H1 (cell line): ENCODE data around the gene MAML3. TPM values are rescaled to one million over a fixed set of nuclear protein-coding genes. Genes with fewer than 3 reads are reported as not detected.

Source experiments
- ATF2 ChIP-seq: IDR thresholded peaks from 2 replicates; pipeline ENCODE4 v1.6.1; 2012; ENCODE audit warnings: low read length, inconsistent platforms
- BCL11A ChIP-seq, 2 experiments: IDR thresholded peaks; one replicate each; pipeline ENCODE4 v1.6.1; 2011; ENCODE audit warnings: low read depth in 2 of 2, low read length in 2 of 2, mild to moderate bottlenecking in 2 of 2
- BRCA1 ChIP-seq: IDR thresholded peaks from 2 replicates; pipeline ENCODE4 v1.6.1; 2012; ENCODE audit warnings: low read depth, low read length, improper control_type of control experiment
- CBX5 ChIP-seq: fragments of 300-800, 300-1000 bp; sonication (generic); IDR thresholded peaks from 2 replicates; pipeline ENCODE4 v1.7.1; 2016; ENCODE audit warnings: antibody characterized with exemption, low read length, low read depth
- MAFK ChIP-seq: IDR thresholded peaks from 2 replicates; pipeline ENCODE4 v1.6.1; 2012; ENCODE audit warnings: low read depth, mild to moderate bottlenecking, improper control_type of control experiment, low read length
- PHF8 ChIP-seq: fragments of 200-600 bp; sonication (generic); conservative IDR thresholded peaks from 2 replicates; pipeline ENCODE4 v1.7.1; 2012; ENCODE audit warnings: low read depth, mild to moderate bottlenecking, inconsistent platforms, low read length, moderate library complexity
- SP4 ChIP-seq: IDR thresholded peaks from 2 replicates; pipeline ENCODE4 v1.6.1; 2012; ENCODE audit warnings: low read length, inconsistent platforms
- TEAD4 ChIP-seq: IDR thresholded peaks from 2 replicates; pipeline ENCODE4 v1.6.1; 2012; ENCODE audit warnings: low read depth, low read length, inconsistent platforms, mixed read lengths
- polyA plus RNA-seq, 7 experiments: library from polyadenylated mRNA; depleted of rRNA in 3 of 7; stranded (reverse) in 5 of 7; unstranded in 2 of 7; fragments of >200 nt in 5 of 7; fragments of 200-250 nt in 2 of 7; gene quantifications; 1 replicate in 5 of 7; 2 replicates in 1 of 7; 4 replicates in 1 of 7; pipeline versions ENCODE4 v1.2.1 to v1.2.3, GENCODE V29; 2011 to 2013; ENCODE audit warnings: missing spikeins in 2 of 7, mixed read lengths in 2 of 7
- total RNA-seq: library from RNA; stranded (reverse); fragmentation: NEBNext Ultra II Directional; extraction: Animal tissue kit (Norgen Biotek cat#: 25700); gene quantifications from 2 replicates; pipeline ENCODE4 v1.2.1, GENCODE V29; 2021

The MAML3 gene
- total and polyA plus RNA-seq, 2 of the 8 experiments (the other 6 are each of a cell fraction or from before 2014, with no cell fraction given), result 2.1 to 5.7 TPM

- TF ChIP-seq TEAD4 (no peak), MAFK (no peak), BRCA1 (no peak), CBX5 (no peak), ATF2 (no peak), PHF8 (no peak), SP4 (no peak), BCL11A (IDR thresholded peaks at IDR 0.05; ENCODE audit: low read depth in 2 of 2, low read length in 2 of 2) (no peak)
- TF ChIP-seq, all 59 proteins: peak for 0
Observed at GRCh38 chr4:139913995-139914598, 239.9 kb downstream of the MAML3 start (continued).
